ENCODE data around the gene ENDOV. TPM values are rescaled to one million over a fixed set of nuclear protein-coding genes. Genes with fewer than 3 reads are reported as not detected.

ENDOV gene
- total and polyA plus RNA-seq, 4 donors: 5.7 to 11.9 (median 8.3) TPM

- Histone ChIP-seq H3K4me1 (ENCODE audit: control insufficient read depth in 4 of 4, insufficient read depth in 4 of 4, low read length in 3 of 4) (no peaks in the 10 kb centered on the region), H3K36me3 (ENCODE audit: control insufficient read depth in 4 of 4, insufficient read depth in 3 of 4, low read depth in 1 of 4, low read length in 3 of 4) (peaks cover 2 to 42% (median 30%) of the 10 kb centered on the region in 4 donors), H3K4me3 (ENCODE audit: low read depth in 1 of 3, low read length in 3 of 3) (no peak overlapping the region), H3K27me3 (ENCODE audit: control insufficient read depth in 4 of 4, insufficient read depth in 4 of 4, low read length in 3 of 4) (no peaks in the 10 kb centered on the region), H3K27ac (ENCODE audit: low read depth in 1 of 2, low read length in 2 of 2) (no peak overlapping the region), H3K9ac (ENCODE audit: low read depth in 1 of 2, low read length in 2 of 2) (no peak overlapping the region), H3K9me3 (ENCODE audit: control insufficient read depth in 4 of 4, low read length in 3 of 4) (no peaks in the 10 kb centered on the region)
- 88% methylated on average over 15 of the region's 15 CpGs for WGBS
- no peak for TF ChIP-seq FOXA1 (IDR thresholded peaks at IDR 0.05)
- TF ChIP-seq HNF4A (conservative IDR thresholded peaks at IDR 0.05): no peak
- TF ChIP-seq SP1 (IDR thresholded peaks at IDR 0.05): no peak
- no peak for TF ChIP-seq ATF3 (IDR thresholded peaks at IDR 0.05)
- TF ChIP-seq GABPA (IDR thresholded peaks at IDR 0.05 in 1 of 2, conservative IDR thresholded peaks at IDR 0.05 in 1 of 2): no peak
- no peak for TF ChIP-seq NR2F2 (IDR thresholded peaks at IDR 0.05)
- TF ChIP-seq RXRA (IDR thresholded peaks at IDR 0.05): no peak
- no peak for TF ChIP-seq REST (IDR thresholded peaks at IDR 0.05)
- TF ChIP-seq CTCF (IDR thresholded peaks at IDR 0.05; ENCODE audit: low read depth, low read length, missing input control): no peak
- TF ChIP-seq RAD21 (IDR thresholded peaks at IDR 0.05): no peak
- DNase-seq (ENCODE audit: low spot score): no peak
Measured at GRCh38 chr17:80395402-80396151, 19.4 kb upstream of the ENDOV start.

- H3K9ac ChIP-seq (ENCODE audit: low read depth in 1 of 2, low read length in 2 of 2): no peak overlapping the region
- 77% methylated on average over 9 of the region's 9 CpGs for WGBS
- peaks cover 0 to 36% (median 28%) of the 10 kb centered on the region in 4 donors for H3K36me3 ChIP-seq (ENCODE audit: control insufficient read depth in 4 of 4, insufficient read depth in 3 of 4, low read depth in 1 of 4, low read length in 3 of 4)
- H3K9me3 ChIP-seq (ENCODE audit: control insufficient read depth in 4 of 4, low read length in 3 of 4): no peaks in the 10 kb centered on the region
- no peak overlapping the region for H3K4me3 ChIP-seq (ENCODE audit: low read depth in 1 of 3, low read length in 3 of 3)
- no peak overlapping the region for H3K27ac ChIP-seq (ENCODE audit: low read depth in 1 of 2, low read length in 2 of 2)
- no peaks in the 10 kb centered on the region for H3K4me1 ChIP-seq (ENCODE audit: control insufficient read depth in 4 of 4, insufficient read depth in 4 of 4, low read length in 3 of 4)
- DNase-seq (ENCODE audit: low spot score): no peak
- no peak for TF ChIP-seq HNF4G (IDR thresholded peaks at IDR 0.05)
- no peak for TF ChIP-seq CTCF (IDR thresholded peaks at IDR 0.05; ENCODE audit: low read depth, low read length, missing input control)
- no peak for TF ChIP-seq RAD21 (IDR thresholded peaks at IDR 0.05)
- TF ChIP-seq JUND (IDR thresholded peaks at IDR 0.05): no peak
- TF ChIP-seq FOXA1 (IDR thresholded peaks at IDR 0.05): no peak
- no peak for TF ChIP-seq MAX (IDR thresholded peaks at IDR 0.05)
- no peak for TF ChIP-seq REST (IDR thresholded peaks at IDR 0.05)
- no peak for TF ChIP-seq FOXA2 (IDR thresholded peaks at IDR 0.05)
- TF ChIP-seq HNF4A (conservative IDR thresholded peaks at IDR 0.05): no peak
- TF ChIP-seq SP1 (IDR thresholded peaks at IDR 0.05): no peak
- no peak for TF ChIP-seq YY1 (IDR thresholded peaks at IDR 0.05)
- H3K27me3 ChIP-seq (ENCODE audit: control insufficient read depth in 4 of 4, insufficient read depth in 4 of 4, low read length in 3 of 4): no peaks in the 10 kb centered on the region
Measured at GRCh38 chr17:80396157-80397033, 18.6 kb upstream of the ENDOV start.

Data from liver (tissue), 9 donors.